ENCODE measurements around the gene CHRNA1. TPM values are rescaled to one million over a fixed set of nuclear protein-coding genes. Genes with fewer than 3 reads are reported as not detected.

The CHRNA1 gene
- total RNA-seq, 2 experiments from 2014 or later = not detected

- DNase-seq (ENCODE audit: low spot score) = peak; percentile 64
- no TSS peak for BruUV-seq (replicated peaks)
- intact Hi-C loops (cut with micrococcal nuclease; ENCODE audit: unreplicated experiment) = no loop called here
- no peaks in the 10 kb centered on the region for H4K20me1 ChIP-seq (ENCODE audit: insufficient read depth, low read length)
- H3K79me2 ChIP-seq (ENCODE audit: insufficient read depth, low read depth, low read length) = no peaks in the 10 kb centered on the region
- CTCF ChIA-PET (ENCODE audit: unreplicated experiment) = interaction anchor here (1.5 kb wide), 1 partner anchor 11 kb away, joined by 6 read pairs; no protein-coding TSS in a partner anchor
- TF ChIP-seq, protein P1, sequence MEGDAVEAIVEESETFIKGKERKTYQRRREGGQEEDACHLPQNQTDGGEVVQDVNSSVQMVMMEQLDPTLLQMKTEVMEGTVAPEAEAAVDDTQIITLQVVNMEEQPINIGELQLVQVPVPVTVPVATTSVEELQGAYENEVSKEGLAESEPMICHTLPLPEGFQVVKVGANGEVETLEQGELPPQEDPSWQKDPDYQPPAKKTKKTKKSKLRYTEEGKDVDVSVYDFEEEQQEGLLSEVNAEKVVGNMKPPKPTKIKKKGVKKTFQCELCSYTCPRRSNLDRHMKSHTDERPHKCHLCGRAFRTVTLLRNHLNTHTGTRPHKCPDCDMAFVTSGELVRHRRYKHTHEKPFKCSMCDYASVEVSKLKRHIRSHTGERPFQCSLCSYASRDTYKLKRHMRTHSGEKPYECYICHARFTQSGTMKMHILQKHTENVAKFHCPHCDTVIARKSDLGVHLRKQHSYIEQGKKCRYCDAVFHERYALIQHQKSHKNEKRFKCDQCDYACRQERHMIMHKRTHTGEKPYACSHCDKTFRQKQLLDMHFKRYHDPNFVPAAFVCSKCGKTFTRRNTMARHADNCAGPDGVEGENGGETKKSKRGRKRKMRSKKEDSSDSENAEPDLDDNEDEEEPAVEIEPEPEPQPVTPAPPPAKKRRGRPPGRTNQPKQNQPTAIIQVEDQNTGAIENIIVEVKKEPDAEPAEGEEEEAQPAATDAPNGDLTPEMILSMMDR (conservative IDR thresholded peaks at IDR 0.05; ENCODE audit: low read length) = peak; percentile 89
- no peak for TF ChIP-seq EZH2phosphoT487 (IDR thresholded peaks at IDR 0.05; ENCODE audit: borderline replicate concordance, low read depth, low read length)
- no peaks in the 10 kb centered on the region for H3K9me3 ChIP-seq (ENCODE audit: low read length)
- no peak overlapping the region for H2AFZ ChIP-seq (ENCODE audit: low read length)
- H3K36me3 ChIP-seq (ENCODE audit: insufficient read depth, low read length) = no peaks in the 10 kb centered on the region
- H3K4me1 ChIP-seq (ENCODE audit: insufficient read depth, low read length, poor library complexity, severe bottlenecking) = no peaks in the 10 kb centered on the region
- POLR2A ChIA-PET = interaction anchor here (0.7 to 1.1 kb wide), 2 partner anchors 46 to 1109 kb away, joined by 3 to 4 read pairs; no protein-coding TSS in a partner anchor
- no peak overlapping the region for H3K27ac ChIP-seq (ENCODE audit: low read depth, low read length, poor library complexity, severe bottlenecking)
- H3K9me2 ChIP-seq (ENCODE audit: insufficient read depth, low read length) = no peaks in the 10 kb centered on the region
- no peak overlapping the region for H3K4me3 ChIP-seq (ENCODE audit: low read depth, low read length, poor library complexity, severe bottlenecking)
- no peak overlapping the region for H3K4me2 ChIP-seq (ENCODE audit: low read length)
These were observed 64.1 kb downstream of the CHRNA1 start for GRCh38 chr2:174699993-174700766.

Other genes with a start within 250 kb of the CHRNA1 start
- gene WIPF1, start 166.7 kb downstream of the CHRNA1 start, total RNA-seq (2014; rRNA removed; shearing (Covaris generic)) = 22.7 and 27.1 TPM in 2 replicates
- 183 and 192 TPM in 2 replicates for gene WIPF1, start 166.7 kb downstream of the CHRNA1 start, total RNA-seq (2022)
- 0.44 TPM in 1 of 2 replicates, not detected in the other for gene CHN1, start 240.9 kb upstream of the CHRNA1 start, total RNA-seq (2014; rRNA removed; shearing (Covaris generic))
- gene CHN1, start 240.9 kb upstream of the CHRNA1 start, total RNA-seq (2022) = not detected in 2 replicates